T-helper 17 cell (primary cell): Measurements from ENCODE around the gene PGF. TPM values are rescaled to one million over a fixed set of nuclear protein-coding genes. Genes with fewer than 3 reads are reported as not detected.

Experiments
- ATAC-seq: fragments of 150-1000 bp; cut with Tn5 transposase; 2 replicates; pipeline ENCODE4 v1.10.0; 2021; ENCODE audit warnings: mild to moderate bottlenecking, moderate library complexity
- DNase-seq, 3 donors: peaks; one replicate each; pipeline versions ENCODE4 v3.0.0 to v3.0.0-alpha.2; 2020 to 2021
- H3K9me3 ChIP-seq: one replicate; pipeline ENCODE4 v1.7.0; 2013; ENCODE audit warnings: low read length, mild to moderate bottlenecking; ENCODE audit not compliant: control insufficient read depth, poor library complexity, severe bottlenecking
- H3K27ac Mint-ChIP-seq: one replicate; pipeline ENCODE4 v1.8.0; 2022; ENCODE audit warnings: mild to moderate bottlenecking, moderate library complexity, mixed read lengths
- H3K27me3 Mint-ChIP-seq: one replicate; pipeline ENCODE4 v1.8.0; 2022; ENCODE audit warnings: mixed read lengths
- H3K36me3 Mint-ChIP-seq: one replicate; pipeline ENCODE4 v1.8.0; 2022; ENCODE audit warnings: low read depth, mixed read lengths
- H3K4me1 Mint-ChIP-seq: one replicate; pipeline ENCODE4 v1.8.0; 2022; ENCODE audit warnings: mild to moderate bottlenecking, mixed read lengths
- H3K4me3 Mint-ChIP-seq: one replicate; pipeline ENCODE4 v1.8.0; 2022; ENCODE audit warnings: mild to moderate bottlenecking, moderate library complexity, mixed read lengths
- total RNA-seq, 4 donors: library from RNA in 2 of 4; stranded (reverse) in 2 of 4; gene quantifications; one replicate each; pipeline ENCODE4 v1.2.3 and lab custom pipeline; 2022 to 2026

Gene PGF
- total RNA-seq, 2 donors from 2014 or later = not detected

DNA sequence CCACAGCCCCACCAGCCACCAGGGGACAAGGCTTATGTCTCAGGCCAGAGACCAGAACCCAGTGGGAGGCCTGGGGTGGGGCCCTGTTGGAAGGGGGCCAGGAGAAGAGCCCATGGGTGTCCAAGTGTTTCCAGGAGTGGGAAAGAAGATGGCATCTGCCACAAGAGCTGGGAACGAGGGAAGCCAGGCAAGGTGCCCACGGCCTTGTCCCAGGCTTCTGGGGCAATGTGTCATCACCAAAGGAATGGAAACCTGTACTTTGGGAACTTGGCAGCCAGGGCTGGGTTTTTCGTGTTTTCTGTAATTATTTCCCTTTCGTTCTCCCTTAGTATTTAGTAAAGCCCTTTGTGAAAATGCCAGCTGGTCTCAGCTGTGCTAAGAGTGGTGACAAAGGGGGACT lies 5.3 kb upstream of the PGF start:
- no peak for ATAC-seq
- peaks cover 7% of the 10 kb centered on the region for H3K36me3 Mint-ChIP-seq

DNA sequence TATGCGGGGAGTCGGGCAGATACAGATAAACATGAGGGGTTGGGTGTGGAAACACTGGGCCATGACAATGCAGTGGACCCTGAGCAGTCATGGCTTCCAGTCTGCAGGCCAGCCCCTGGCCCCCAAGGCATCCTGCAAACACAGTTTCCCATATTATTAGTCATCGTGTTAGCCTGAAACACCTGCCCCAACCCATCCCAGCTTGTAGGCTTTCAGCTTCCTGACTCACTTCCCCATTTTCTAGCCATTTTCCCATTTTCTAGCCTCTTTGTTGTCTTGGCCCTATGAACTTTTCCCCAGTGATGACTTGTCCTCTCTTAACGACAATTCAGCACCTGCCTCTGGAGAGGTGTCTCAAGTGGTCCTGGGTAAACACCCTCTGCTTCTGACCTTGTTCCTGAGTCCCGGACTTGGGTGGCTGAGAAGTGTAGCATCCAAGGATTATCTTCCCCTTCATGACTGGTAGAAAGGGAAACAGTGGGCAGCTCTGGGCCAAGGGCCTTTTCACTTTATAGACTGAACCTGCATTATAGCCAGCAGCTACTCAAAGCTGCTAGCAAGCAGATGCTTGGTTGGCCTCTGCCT lies 4.3 kb upstream of the PGF start:
- H3K27ac Mint-ChIP-seq = no peak overlapping the region
- ATAC-seq = no peak

More for the DNA sequence above, 5.3 kb upstream of the PGF start:
- Mint-ChIP-seq H3K4me3 (no peak overlapping the region), H3K4me1 (peaks cover 10% of the 10 kb centered on the region), H3K27ac (no peak overlapping the region), H3K27me3 (peaks cover 30% of the 10 kb centered on the region)
- no peaks in the 10 kb centered on the region for H3K9me3 ChIP-seq
- no peak for DNase-seq

DNA sequence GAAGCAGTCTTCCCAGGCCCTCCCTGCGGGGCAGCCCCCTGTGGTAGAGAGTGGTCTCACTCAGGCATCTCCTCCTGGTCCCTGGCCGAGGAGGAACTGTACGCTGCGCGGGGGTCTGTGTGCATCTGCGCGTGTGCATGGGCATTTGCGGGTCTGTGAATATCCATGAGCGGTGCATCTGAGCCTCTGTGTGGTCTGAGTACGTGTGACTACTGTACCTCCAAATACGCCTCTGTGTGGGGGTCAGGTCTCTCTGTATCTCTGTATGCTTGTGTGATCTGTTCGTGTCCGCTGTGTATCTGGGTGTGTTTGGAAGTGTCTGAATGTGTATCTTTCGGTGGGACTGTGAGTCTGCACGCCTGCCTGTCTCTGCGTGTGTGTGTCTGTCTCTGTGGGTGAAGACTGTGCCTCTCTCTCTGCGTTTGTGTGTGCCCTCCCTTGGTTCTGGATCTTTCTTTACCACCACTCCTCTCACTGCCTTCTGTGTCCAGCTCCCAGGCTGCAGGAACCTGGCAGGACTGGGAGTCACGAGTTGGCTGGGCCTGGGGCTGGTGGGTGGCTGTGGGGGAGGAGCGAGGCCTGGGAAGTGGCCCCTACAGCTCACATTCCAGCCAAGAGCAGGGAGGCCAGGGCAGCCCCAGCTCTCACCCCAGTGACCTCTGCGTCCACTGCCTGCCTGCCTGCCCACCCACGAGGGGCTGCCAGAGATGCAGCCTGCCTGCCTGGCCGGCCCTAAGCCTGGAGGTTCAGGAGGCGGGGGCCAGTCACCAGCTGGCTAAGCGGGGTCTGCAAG lies 1.1 kb upstream of the PGF start:
- peaks cover 5% of the 10 kb centered on the region for H3K4me1 Mint-ChIP-seq
- H3K9me3 ChIP-seq = no peaks in the 10 kb centered on the region
- H3K36me3 Mint-ChIP-seq = peaks cover 3% of the 10 kb centered on the region
- DNase-seq (no peak), ATAC-seq (no peak)
- peak overlapping the region; percentile 59 for H3K4me3 Mint-ChIP-seq
- H3K27me3 Mint-ChIP-seq = peaks cover 7% of the 10 kb centered on the region
- no peak overlapping the region for H3K27ac Mint-ChIP-seq

More for the DNA sequence above, 4.3 kb upstream of the PGF start:
- Mint-ChIP-seq H3K4me1 (peaks cover 10% of the 10 kb centered on the region), H3K4me3 (no peak overlapping the region), H3K36me3 (peaks cover 7% of the 10 kb centered on the region), H3K27me3 (peaks cover 30% of the 10 kb centered on the region)
- DNase-seq = no peak
- H3K9me3 ChIP-seq = no peaks in the 10 kb centered on the region

DNA sequence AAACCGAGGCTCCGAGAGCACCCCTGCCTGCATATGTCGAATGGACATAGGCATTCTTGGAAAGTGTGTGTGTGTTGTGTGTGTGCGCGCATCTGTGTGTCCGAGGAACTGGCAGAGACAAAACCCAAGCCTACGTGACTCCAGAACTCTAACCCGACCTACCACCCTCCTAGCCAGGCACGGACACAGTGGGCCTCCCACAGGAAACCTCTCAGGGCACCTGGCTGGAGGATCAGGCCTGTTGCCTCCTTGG lies 556 bp upstream of the PGF start:
- Mint-ChIP-seq H3K36me3 (peaks cover 3% of the 10 kb centered on the region), H3K4me1 (peaks cover 5% of the 10 kb centered on the region), H3K27me3 (peaks cover 7% of the 10 kb centered on the region), H3K4me3 (no peak overlapping the region), H3K27ac (no peak overlapping the region)
- ATAC-seq (no peak), DNase-seq (no peak)
- no peaks in the 10 kb centered on the region for H3K9me3 ChIP-seq

DNA sequence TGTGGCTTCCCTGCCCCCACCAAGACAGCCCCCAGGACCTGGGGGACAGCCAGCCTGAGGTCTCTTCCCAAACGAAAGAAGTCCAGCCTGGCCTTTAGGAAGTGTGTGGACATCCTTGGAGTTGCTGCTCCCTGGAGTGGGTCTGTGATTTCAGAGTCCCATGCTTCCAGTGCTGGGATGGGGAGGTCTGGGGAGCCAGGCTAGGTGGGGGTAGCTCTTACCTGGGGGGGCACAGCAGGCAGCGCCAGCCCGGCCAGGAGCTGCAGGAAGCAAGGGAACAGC lies 509 bp downstream of the PGF start:
- no peaks in the 10 kb centered on the region for H3K9me3 ChIP-seq
- Mint-ChIP-seq H3K36me3 (peaks cover 3% of the 10 kb centered on the region), H3K4me1 (peaks cover 5% of the 10 kb centered on the region), H3K27ac (no peak overlapping the region), H3K4me3 (peak overlapping the region; percentile 64), H3K27me3 (peaks cover 13% of the 10 kb centered on the region)
- DNase-seq = no peak
- no peak for ATAC-seq

DNA sequence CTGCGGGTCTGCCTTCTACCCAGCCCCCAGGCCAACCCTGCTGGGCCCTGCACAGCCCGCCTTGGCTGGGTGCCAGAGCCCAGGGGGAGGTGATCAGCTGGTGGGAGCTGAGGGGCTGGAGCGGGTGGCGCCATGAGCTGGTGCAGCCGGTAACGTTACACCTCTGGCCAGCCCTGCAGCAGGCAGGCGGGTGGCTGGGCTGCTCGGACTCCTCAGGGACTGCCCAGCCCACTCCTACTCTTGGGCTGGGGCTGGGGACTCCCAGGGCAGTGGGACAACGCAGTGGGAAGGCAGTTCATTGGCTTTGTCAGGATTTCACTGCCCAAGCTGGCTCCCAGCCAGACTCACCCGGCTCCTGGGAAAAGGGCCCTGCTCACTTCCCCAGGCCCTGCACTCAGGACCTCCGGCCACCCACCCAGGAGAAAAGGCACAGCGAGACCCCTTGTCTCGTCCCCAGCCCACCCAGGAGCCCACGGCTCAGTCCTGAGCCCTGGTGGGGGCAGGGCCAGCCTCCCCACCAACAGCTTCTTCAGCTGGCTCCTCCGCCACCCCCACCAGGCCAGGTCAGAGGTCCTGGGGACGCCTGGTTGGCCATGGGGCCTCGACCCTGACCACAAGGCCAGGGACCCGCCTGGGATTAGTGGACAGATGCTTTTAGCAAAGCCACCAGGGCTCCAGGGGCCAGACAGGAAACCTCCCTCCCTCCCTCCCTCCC lies 1.0 kb downstream of the PGF start:
- peaks cover 16% of the 10 kb centered on the region for H3K27me3 Mint-ChIP-seq
- peaks cover 3% of the 10 kb centered on the region for H3K36me3 Mint-ChIP-seq
- H3K9me3 ChIP-seq = no peaks in the 10 kb centered on the region
- H3K4me1 Mint-ChIP-seq = peaks cover 5% of the 10 kb centered on the region
- ATAC-seq (no peak), DNase-seq (no peak)
- H3K4me3 Mint-ChIP-seq = no peak overlapping the region
- H3K27ac Mint-ChIP-seq = no peak overlapping the region

DNA sequence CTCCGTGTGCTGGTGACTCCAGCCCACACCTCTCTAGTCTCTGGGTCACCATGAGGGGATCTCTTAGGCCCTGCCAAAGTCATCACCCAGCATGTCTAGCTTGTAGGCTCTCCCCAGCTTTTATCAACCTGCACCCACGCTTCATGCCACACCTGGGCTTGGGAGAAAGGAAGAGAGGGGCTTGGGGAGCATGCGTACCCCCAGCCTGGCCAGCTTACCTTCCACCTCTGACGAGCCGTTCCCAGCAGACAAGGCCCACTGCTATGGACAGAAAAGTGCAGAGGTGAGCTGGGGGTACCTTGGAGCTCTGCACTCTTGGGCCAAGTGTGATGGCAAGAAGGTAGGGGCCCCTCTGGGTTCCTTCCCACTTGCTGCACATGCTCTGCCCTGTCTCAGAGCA lies 1.7 kb downstream of the PGF start:
- Mint-ChIP-seq H3K27me3 (peaks cover 16% of the 10 kb centered on the region), H3K4me1 (peaks cover 5% of the 10 kb centered on the region), H3K4me3 (no peak overlapping the region), H3K36me3 (peaks cover 3% of the 10 kb centered on the region), H3K27ac (no peak overlapping the region)
- no peak for ATAC-seq
- no peaks in the 10 kb centered on the region for H3K9me3 ChIP-seq
- no peak for DNase-seq

DNA sequence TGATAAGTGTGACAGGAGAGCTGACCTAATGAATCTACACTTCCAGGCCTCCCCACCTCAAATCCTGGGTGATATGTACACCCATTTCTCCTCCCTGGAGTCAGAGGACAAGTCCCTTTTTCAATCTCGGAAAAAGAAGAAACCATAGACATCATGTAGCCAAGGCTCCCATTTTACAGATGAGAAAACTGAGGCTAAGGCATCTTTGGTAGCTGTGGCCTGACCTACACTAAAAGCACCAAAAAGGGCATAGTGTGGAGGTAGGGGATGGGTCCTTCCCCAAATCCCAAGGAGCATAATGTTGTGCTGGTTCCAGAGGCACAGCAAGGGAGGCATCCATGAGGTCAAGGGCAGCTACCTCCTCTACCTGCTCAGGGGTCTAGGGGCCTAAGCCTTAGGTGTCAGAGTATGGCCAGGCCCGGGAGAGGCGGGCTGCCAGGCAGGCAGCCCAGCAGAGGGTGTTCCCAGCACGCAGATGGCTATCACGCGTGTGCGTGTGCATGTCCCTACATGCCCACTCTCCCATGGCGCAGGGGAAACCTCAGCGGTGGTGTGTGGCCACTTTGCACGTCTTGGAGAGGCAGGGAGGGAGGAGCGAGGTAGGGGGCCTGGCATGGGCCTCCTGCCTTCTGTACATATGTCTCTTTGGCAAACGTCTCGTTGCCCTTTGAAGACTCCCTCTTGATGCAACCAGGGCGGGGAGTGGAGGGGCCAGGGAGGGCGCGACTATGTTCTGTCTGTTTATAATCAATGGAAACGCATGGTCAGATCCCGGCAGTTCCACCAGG lies 2.5 kb downstream of the PGF start:
- H3K9me3 ChIP-seq = no peaks in the 10 kb centered on the region
- H3K36me3 Mint-ChIP-seq = peaks cover 3% of the 10 kb centered on the region
- no peak overlapping the region for H3K4me3 Mint-ChIP-seq
- ATAC-seq (no peak), DNase-seq (no peak)
- peaks cover 5% of the 10 kb centered on the region for H3K4me1 Mint-ChIP-seq
- H3K27me3 Mint-ChIP-seq = peaks cover 16% of the 10 kb centered on the region
- no peak overlapping the region for H3K27ac Mint-ChIP-seq

DNA sequence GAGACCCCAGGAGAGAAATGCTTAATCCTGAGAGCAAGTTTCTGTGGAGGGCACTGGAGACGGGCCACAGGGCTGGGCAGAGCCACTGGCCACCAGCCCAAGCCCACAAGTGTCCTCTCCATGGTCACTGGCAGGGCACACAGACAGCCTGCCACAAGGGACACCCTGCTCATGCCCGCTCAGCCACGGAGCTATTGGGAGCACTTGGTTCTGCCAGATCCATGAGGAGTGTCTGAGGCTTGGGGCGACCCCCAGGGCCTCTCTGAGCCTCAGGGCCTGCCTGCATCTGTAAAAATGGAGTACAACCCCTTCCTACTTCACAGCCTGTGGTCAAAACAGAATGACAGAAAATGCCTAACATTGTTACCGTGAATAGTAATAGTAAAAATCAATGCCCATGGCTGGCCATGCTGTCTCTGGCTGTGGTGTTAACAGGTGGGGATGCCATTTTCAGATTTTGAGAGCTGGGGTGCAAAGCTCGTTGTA lies 3.2 kb downstream of the PGF start:
- no peaks in the 10 kb centered on the region for H3K9me3 ChIP-seq
- no peak overlapping the region for H3K27ac Mint-ChIP-seq
- peaks cover 16% of the 10 kb centered on the region for H3K27me3 Mint-ChIP-seq
- DNase-seq (no peak), ATAC-seq (no peak)
- no peak overlapping the region for H3K4me3 Mint-ChIP-seq
- peaks cover 3% of the 10 kb centered on the region for H3K36me3 Mint-ChIP-seq
- H3K4me1 Mint-ChIP-seq = peaks cover 5% of the 10 kb centered on the region

DNA sequence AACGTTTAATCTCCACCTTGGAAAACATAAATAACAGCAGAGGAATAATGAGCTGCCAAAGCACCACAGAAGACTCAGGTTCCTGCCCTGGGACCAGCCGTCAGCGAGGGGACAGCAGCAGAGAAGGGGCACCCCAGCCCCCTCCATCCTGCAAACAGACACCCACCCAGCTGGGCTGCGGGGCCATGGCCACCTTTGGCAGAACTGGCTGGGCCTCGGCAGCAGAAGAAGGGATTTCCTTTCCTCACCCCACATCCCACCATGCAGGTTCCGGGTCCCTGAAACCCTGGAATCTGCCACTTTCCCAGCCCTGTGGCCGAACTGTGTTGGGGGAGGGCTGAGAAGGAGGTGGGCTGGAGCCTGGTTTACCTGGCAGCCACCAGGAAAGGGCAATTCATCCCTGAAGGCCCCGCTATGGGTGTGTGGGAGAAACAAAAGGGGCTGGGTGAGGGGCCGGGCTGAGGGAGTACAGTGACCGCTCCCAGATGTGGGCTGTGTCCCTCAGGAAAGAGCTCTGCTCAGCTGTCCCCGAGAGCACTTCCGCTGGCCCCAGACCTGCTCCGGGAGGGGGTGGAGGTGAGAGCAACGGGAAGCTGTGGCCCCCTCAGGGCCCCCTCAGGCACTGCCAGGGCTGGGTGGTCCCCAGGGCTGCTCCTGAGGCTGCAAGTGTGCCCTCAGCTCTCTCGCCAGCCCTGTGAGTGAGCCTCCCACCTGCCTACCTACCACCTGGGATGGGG lies 3.8 kb downstream of the PGF start:
- Mint-ChIP-seq H3K4me1 (peaks cover 6% of the 10 kb centered on the region), H3K4me3 (no peak overlapping the region), H3K36me3 (peaks cover 3% of the 10 kb centered on the region), H3K27ac (no peak overlapping the region), H3K27me3 (peaks cover 14% of the 10 kb centered on the region)
- ATAC-seq (no peak), DNase-seq (no peak)
- no peaks in the 10 kb centered on the region for H3K9me3 ChIP-seq

DNA sequence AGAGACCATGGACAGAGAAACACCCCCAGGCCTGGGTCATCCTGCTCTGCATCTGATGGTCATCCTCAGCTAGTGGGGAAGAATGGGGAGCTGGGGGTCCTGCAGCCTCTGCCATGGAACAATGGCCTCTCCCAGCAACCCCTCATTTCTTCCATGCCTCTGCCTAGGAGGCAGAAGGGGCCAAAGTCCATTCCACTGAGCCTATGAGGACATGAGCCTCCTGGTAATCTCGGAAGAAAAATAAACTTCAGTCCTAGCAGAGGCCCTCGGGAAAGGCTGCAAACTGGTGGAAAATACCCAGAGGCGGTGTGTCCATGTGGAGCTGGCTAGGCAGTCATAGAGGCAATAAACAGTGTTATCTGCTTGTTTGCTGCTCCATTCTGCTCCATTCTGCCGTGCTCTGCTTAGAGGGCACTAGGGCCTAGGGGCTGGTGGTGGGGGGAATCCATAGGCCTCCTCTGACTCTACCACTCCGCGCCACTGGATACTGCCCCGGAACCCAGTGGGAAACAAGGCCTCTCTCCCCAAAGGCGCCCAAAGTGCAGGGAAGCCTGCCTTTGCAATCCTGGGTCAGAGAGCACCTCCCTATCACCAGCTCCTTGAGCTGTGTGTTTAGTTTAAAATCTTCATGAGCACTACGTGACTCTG lies 4.5 kb downstream of the PGF start:
- H3K4me3 Mint-ChIP-seq = no peak overlapping the region
- ATAC-seq = no peak
- no peaks in the 10 kb centered on the region for H3K9me3 ChIP-seq

DNA sequence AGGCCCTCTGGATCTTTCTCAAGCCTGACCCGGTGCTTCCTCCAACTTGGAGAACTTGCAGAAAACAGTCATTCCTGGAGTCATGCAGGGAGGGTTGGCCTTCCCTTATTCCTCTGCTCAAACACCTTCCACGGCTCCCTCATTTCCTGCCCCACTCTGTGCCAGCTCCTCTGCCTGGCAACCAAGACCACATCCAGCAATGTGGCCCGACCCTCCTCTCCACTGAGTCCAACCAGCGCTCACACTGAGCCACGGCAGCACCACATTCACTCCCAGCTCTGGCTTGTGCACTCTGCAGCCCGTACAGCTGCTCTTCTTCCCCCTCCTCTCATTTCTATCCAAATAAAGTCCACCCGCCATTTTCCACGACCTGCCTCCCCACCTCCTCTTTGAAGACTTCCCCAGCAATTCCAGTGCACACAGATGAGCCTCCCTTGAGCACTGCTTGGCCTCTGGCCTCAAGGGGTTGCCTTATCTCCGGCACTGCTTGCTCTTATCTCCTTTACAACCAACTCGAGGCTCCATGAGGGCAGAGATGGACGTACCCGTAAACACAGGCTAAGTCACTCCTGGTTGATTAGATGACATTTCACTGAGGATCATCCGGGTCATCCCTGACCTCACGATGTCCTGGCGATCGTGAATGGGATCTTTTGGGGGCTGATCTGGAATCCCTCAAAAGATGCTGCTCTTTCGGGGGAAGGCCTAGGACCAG lies 5.4 kb downstream of the PGF start:
- ATAC-seq (no peak), DNase-seq (no peak)
- Mint-ChIP-seq H3K27me3 (peaks cover 10% of the 10 kb centered on the region), H3K4me3 (no peak overlapping the region), H3K27ac (peak overlapping the region; percentile 49), H3K4me1 (peaks cover 10% of the 10 kb centered on the region), H3K36me3 (no peaks in the 10 kb centered on the region)
- H3K9me3 ChIP-seq = no peaks in the 10 kb centered on the region

More for the DNA sequence above, 4.5 kb downstream of the PGF start:
- H3K27me3 Mint-ChIP-seq = peaks cover 10% of the 10 kb centered on the region
- DNase-seq = no peak
- H3K4me1 Mint-ChIP-seq = peaks cover 10% of the 10 kb centered on the region
- H3K27ac Mint-ChIP-seq = no peak overlapping the region
- H3K36me3 Mint-ChIP-seq = no peaks in the 10 kb centered on the region
